HepG2 (cell line): ENCODE measurements around the gene GRIK2. TPM values are rescaled to one million over a fixed set of nuclear protein-coding genes. Genes with fewer than 3 reads are reported as not detected.

Source experiments
- ATAD3A ChIP-seq: sonication (generic); formaldehyde crosslinking; IDR thresholded peaks from 2 replicates; pipeline ENCODE4 v1.4.0; 2020; ENCODE audit warnings: missing genetic modification reagents
- FOXC1 ChIP-seq: sonication (generic); formaldehyde crosslinking; IDR thresholded peaks from 2 replicates; pipeline ENCODE4 v1.8.0; 2022; ENCODE audit warnings: mild to moderate bottlenecking, missing genetic modification reagents, borderline replicate concordance
- MED1 ChIP-seq: sonication (generic); formaldehyde crosslinking; IDR thresholded peaks from 2 replicates; pipeline ENCODE4 v1.4.0; 2020; ENCODE audit warnings: missing genetic modification reagents
- MIER3 ChIP-seq: IDR thresholded peaks from 2 replicates; pipeline ENCODE4 v1.6.1; 2016; ENCODE audit warnings: missing compliant biosample characterization, borderline replicate concordance
- ZSCAN25 ChIP-seq: sonication (generic); formaldehyde crosslinking; IDR thresholded peaks from 2 replicates; pipeline ENCODE4 v1.8.0; 2022; ENCODE audit warnings: mild to moderate bottlenecking, missing genetic modification reagents
- polyA plus RNA-seq, 8 experiments: library from polyadenylated mRNA; depleted of rRNA in 3 of 8; stranded (reverse) in 7 of 8; unstranded in 1 of 8; fragments of >200 nt; fragmentation: Illumina TruSeq in 4 of 8; extraction: Trizol in 4 of 8; gene quantifications; 2 replicates each; pipeline versions ENCODE4 v1.2.1 to v1.2.3, GENCODE V29; 2011 to 2016; ENCODE audit warnings: low read depth in 4 of 8, missing spikeins in 1 of 8, mixed read lengths in 1 of 8; ENCODE audit not compliant: insufficient read depth in 1 of 8
- total RNA-seq, 5 experiments: library from RNA; depleted of rRNA; stranded (reverse); fragments of >200 nt; fragmentation: Illumina TruSeq; extraction: Trizol; gene quantifications; 2 replicates each; pipeline ENCODE4 v1.2.3, GENCODE V29; 2016; ENCODE audit warnings: low read depth in 1 of 5
- TF ChIP-seq, protein P1 (sequence below): sonication (generic); formaldehyde crosslinking; IDR thresholded peaks from 2 replicates; pipeline ENCODE4 v1.5.0; 2020; ENCODE audit warnings: mild to moderate bottlenecking, missing genetic modification reagents, borderline replicate concordance
- TF ChIP-seq, protein P2 (sequence below): sonication (generic); formaldehyde crosslinking; IDR thresholded peaks from 2 replicates; pipeline ENCODE4 v1.4.0; 2020; ENCODE audit warnings: missing genetic modification reagents, low read depth, mild to moderate bottlenecking, borderline replicate concordance
- TF ChIP-seq, protein P3 (sequence below): sonication (generic); formaldehyde crosslinking; IDR thresholded peaks from 2 replicates; pipeline ENCODE4 v1.4.0; 2020; ENCODE audit warnings: missing genetic modification reagents, mild to moderate bottlenecking, borderline replicate concordance
- TF ChIP-seq, protein P4 (sequence below): sonication (generic); formaldehyde crosslinking; IDR thresholded peaks from 2 replicates; pipeline ENCODE4 v1.4.0; 2020; ENCODE audit warnings: missing genetic modification reagents; ENCODE audit errors: not compliant biosample characterization
- TF ChIP-seq, protein P5 (sequence below): sonication (generic); formaldehyde crosslinking; IDR thresholded peaks from 2 replicates; pipeline ENCODE4 v1.9.0; 2021; ENCODE audit warnings: missing genetic modification reagents, borderline replicate concordance

GRIK2 gene
- total and polyA plus RNA-seq, 2 of the 13 experiments (the other 11 are each of a cell fraction or from before 2014, with no cell fraction given), result not detected

DNA sequence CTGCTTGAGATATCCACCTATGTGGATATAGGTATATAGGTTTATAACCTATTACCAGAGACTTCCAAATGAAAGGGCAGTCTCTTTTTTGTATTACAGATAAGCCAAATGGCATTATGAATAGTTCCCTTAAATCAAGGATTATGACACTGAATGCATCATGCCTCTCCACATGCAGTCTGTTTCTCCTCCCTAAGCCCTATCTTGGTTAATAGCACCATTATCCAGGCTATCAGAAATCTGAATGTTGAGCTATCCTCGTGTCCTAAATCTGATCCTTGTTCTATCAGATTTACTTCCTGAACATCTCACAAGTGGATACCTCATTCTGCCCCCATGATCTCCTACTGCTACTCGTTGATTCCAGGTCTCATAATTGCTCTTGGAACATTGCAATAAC, 138.0 kb downstream of the GRIK2 start (continued):
- TF ChIP-seq, protein P1, sequence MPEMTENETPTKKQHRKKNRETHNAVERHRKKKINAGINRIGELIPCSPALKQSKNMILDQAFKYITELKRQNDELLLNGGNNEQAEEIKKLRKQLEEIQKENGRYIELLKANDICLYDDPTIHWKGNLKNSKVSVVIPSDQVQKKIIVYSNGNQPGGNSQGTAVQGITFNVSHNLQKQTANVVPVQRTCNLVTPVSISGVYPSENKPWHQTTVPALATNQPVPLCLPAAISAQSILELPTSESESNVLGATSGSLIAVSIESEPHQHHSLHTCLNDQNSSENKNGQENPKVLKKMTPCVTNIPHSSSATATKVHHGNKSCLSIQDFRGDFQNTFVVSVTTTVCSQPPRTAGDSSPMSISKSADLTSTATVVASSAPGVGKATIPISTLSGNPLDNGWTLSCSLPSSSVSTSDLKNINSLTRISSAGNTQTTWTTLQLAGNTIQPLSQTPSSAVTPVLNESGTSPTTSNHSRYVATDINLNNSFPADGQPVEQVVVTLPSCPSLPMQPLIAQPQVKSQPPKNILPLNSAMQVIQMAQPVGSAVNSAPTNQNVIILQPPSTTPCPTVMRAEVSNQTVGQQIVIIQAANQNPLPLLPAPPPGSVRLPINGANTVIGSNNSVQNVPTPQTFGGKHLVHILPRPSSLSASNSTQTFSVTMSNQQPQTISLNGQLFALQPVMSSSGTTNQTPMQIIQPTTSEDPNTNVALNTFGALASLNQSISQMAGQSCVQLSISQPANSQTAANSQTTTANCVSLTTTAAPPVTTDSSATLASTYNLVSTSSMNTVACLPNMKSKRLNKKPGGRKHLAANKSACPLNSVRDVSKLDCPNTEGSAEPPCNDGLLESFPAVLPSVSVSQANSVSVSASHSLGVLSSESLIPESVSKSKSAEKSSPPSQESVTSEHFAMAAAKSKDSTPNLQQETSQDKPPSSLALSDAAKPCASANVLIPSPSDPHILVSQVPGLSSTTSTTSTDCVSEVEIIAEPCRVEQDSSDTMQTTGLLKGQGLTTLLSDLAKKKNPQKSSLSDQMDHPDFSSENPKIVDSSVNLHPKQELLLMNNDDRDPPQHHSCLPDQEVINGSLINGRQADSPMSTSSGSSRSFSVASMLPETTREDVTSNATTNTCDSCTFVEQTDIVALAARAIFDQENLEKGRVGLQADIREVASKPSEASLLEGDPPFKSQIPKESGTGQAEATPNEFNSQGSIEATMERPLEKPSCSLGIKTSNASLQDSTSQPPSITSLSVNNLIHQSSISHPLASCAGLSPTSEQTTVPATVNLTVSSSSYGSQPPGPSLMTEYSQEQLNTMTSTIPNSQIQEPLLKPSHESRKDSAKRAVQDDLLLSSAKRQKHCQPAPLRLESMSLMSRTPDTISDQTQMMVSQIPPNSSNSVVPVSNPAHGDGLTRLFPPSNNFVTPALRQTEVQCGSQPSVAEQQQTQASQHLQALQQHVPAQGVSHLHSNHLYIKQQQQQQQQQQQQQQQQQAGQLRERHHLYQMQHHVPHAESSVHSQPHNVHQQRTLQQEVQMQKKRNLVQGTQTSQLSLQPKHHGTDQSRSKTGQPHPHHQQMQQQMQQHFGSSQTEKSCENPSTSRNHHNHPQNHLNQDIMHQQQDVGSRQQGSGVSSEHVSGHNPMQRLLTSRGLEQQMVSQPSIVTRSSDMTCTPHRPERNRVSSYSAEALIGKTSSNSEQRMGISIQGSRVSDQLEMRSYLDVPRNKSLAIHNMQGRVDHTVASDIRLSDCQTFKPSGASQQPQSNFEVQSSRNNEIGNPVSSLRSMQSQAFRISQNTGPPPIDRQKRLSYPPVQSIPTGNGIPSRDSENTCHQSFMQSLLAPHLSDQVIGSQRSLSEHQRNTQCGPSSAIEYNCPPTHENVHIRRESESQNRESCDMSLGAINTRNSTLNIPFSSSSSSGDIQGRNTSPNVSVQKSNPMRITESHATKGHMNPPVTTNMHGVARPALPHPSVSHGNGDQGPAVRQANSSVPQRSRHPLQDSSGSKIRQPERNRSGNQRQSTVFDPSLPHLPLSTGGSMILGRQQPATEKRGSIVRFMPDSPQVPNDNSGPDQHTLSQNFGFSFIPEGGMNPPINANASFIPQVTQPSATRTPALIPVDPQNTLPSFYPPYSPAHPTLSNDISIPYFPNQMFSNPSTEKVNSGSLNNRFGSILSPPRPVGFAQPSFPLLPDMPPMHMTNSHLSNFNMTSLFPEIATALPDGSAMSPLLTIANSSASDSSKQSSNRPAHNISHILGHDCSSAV (CRISPR knock-in tag), result no peak
- TF ChIP-seq, protein P2, sequence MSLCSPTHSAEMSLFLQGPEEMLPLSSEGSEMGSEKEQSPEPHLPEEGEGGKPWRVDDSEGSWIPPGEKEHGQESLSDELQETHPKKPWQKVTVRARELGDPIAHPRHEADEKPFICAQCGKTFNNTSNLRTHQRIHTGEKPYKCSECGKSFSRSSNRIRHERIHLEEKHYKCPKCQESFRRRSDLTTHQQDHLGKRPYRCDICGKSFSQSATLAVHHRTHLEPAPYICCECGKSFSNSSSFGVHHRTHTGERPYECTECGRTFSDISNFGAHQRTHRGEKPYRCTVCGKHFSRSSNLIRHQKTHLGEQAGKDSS (CRISPR knock-in tag), result no peak
- TF ChIP-seq, protein P3, sequence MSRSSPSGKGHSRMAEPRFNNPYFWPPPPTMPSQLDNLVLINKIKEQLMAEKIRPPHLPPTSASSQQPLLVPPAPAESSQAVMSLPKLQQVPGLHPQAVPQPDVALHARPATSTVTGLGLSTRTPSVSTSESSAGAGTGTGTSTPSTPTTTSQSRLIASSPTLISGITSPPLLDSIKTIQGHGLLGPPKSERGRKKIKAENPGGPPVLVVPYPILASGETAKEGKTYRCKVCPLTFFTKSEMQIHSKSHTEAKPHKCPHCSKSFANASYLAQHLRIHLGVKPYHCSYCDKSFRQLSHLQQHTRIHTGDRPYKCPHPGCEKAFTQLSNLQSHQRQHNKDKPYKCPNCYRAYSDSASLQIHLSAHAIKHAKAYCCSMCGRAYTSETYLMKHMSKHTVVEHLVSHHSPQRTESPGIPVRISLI (CRISPR knock-in tag), result no peak
- TF ChIP-seq, protein P4, sequence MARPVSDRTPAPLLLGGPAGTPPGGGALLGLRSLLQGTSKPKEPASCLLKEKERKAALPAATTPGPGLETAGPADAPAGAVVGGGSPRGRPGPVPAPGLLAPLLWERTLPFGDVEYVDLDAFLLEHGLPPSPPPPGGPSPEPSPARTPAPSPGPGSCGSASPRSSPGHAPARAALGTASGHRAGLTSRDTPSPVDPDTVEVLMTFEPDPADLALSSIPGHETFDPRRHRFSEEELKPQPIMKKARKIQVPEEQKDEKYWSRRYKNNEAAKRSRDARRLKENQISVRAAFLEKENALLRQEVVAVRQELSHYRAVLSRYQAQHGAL (CRISPR knock-in tag), result no peak
- TF ChIP-seq MED1 (no peak), FOXC1 (CRISPR knock-in tag) (no peak), MIER3 (CRISPR knock-in tag) (no peak), ATAD3A (CRISPR knock-in tag) (no peak), ZSCAN25 (CRISPR knock-in tag) (no peak)
- TF ChIP-seq, protein P5, sequence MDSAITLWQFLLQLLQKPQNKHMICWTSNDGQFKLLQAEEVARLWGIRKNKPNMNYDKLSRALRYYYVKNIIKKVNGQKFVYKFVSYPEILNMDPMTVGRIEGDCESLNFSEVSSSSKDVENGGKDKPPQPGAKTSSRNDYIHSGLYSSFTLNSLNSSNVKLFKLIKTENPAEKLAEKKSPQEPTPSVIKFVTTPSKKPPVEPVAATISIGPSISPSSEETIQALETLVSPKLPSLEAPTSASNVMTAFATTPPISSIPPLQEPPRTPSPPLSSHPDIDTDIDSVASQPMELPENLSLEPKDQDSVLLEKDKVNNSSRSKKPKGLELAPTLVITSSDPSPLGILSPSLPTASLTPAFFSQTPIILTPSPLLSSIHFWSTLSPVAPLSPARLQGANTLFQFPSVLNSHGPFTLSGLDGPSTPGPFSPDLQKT (CRISPR knock-in tag), result no peak
